Measurements from ENCODE around the gene C12orf43. TPM values are rescaled to one million over a fixed set of nuclear protein-coding genes. Genes with fewer than 3 reads are reported as not detected.

Gene C12orf43
- total RNA-seq, 1 donor: 15.2 TPM

DNA sequence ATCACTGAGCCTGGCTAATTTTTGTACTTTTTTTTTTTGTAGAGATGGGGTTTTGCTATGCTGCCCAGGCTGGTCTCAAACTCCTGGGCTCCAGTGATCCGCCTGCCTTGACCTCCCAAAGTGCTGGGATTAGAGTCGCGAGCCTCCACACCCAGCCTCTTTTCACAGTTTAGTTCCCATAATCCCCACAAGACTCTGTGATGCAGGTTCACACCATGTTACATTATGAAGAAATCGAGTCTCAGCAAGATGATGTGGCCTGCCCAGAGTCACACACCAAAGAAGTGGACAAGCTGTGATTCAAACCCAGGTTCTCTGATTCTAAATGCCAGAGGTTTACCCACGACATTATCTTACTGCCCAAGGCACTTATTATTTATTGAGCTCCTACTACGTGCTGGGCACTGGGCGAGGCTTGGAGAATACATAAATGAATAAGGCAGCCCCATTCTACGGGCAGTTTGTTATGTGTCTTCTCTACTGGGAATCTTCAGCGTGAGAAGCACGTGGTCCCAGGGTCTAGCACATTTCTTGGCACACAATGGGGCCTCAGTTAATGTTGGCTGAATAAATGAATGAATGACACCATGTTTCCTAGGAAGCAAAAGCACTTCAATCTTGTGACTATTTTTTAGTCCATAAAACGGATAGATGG is 46.2 kb upstream of the C12orf43 start:
- no peak overlapping the region for H3K4me3 ChIP-seq (ENCODE audit: insufficient read depth, low read length)
- no peak overlapping the region for H2AFZ ChIP-seq (ENCODE audit: low read length)
- no peak for TF ChIP-seq CTCF (IDR thresholded peaks at IDR 0.05; ENCODE audit: extremely low read depth, low read depth, low read length)
- H4K20me1 ChIP-seq (ENCODE audit: insufficient read depth, low read length): no peaks in the 10 kb centered on the region
- H3K9me3 ChIP-seq (ENCODE audit: low read depth, low read length): no peaks in the 10 kb centered on the region
- no peak overlapping the region for H3K27ac ChIP-seq (ENCODE audit: low read depth, low read length)
- peaks cover 4% of the 10 kb centered on the region for H3K4me1 ChIP-seq (ENCODE audit: insufficient read depth, low read length)
- no peak for DNase-seq (ENCODE audit: insufficient read length, low spot score, missing footprints)
- no peaks in the 10 kb centered on the region for H3K36me3 ChIP-seq (ENCODE audit: insufficient read depth, low read length)
- H3K27me3 ChIP-seq (ENCODE audit: insufficient read depth, low read length): no peaks in the 10 kb centered on the region
- H3K4me2 ChIP-seq (ENCODE audit: insufficient read depth, low read length): no peak overlapping the region
- no peaks in the 10 kb centered on the region for H3K79me2 ChIP-seq (ENCODE audit: insufficient read depth, low read length)

GRCh38 chr12:121061831-121062230 is 45.5 kb upstream of the C12orf43 start:
- Histone ChIP-seq H3K27ac (ENCODE audit: low read depth, low read length) (no peak overlapping the region), H3K9me3 (ENCODE audit: low read depth, low read length) (no peaks in the 10 kb centered on the region), H3K4me1 (ENCODE audit: insufficient read depth, low read length) (peaks cover 4% of the 10 kb centered on the region), H3K4me2 (ENCODE audit: insufficient read depth, low read length) (no peak overlapping the region), H2AFZ (ENCODE audit: low read length) (no peak overlapping the region), H3K79me2 (ENCODE audit: insufficient read depth, low read length) (no peaks in the 10 kb centered on the region), H4K20me1 (ENCODE audit: insufficient read depth, low read length) (no peaks in the 10 kb centered on the region), H3K4me3 (ENCODE audit: insufficient read depth, low read length) (no peak overlapping the region), H3K27me3 (ENCODE audit: insufficient read depth, low read length) (no peaks in the 10 kb centered on the region), H3K36me3 (ENCODE audit: insufficient read depth, low read length) (no peaks in the 10 kb centered on the region)
- peak; percentile 47 for TF ChIP-seq CTCF (IDR thresholded peaks at IDR 0.05; ENCODE audit: extremely low read depth, low read depth, low read length)
- no peak for DNase-seq (ENCODE audit: insufficient read length, low spot score, missing footprints)

GRCh38 chr12:121060149-121061001 is 44.1 kb upstream of the C12orf43 start:
- peak overlapping the region; percentile 96 for H3K4me2 ChIP-seq (ENCODE audit: insufficient read depth, low read length)
- no peaks in the 10 kb centered on the region for H4K20me1 ChIP-seq (ENCODE audit: insufficient read depth, low read length)
- peaks cover 4% of the 10 kb centered on the region for H3K4me1 ChIP-seq (ENCODE audit: insufficient read depth, low read length)
- peak; percentile 57 for TF ChIP-seq CTCF (IDR thresholded peaks at IDR 0.05; ENCODE audit: extremely low read depth, low read depth, low read length)
- peaks cover 2% of the 10 kb centered on the region for H3K27me3 ChIP-seq (ENCODE audit: insufficient read depth, low read length)
- H3K36me3 ChIP-seq (ENCODE audit: insufficient read depth, low read length): no peaks in the 10 kb centered on the region
- peak overlapping the region; percentile 99 for H2AFZ ChIP-seq (ENCODE audit: low read length)
- no peaks in the 10 kb centered on the region for H3K9me3 ChIP-seq (ENCODE audit: low read depth, low read length)
- H3K4me3 ChIP-seq (ENCODE audit: insufficient read depth, low read length): peak overlapping the region; percentile 76
- H3K27ac ChIP-seq (ENCODE audit: low read depth, low read length): peak overlapping the region; percentile 61
- DNase-seq (ENCODE audit: insufficient read length, low spot score, missing footprints): peak; percentile 65
- H3K79me2 ChIP-seq (ENCODE audit: insufficient read depth, low read length): no peaks in the 10 kb centered on the region
